ENCODE data around the gene RGPD6.
"Not testable (repeated sequence)": the region's sequence is repeated elsewhere in the genome, so short reads cannot be mapped to it uniquely, and the experiment has no call there.

Gene RGPD6

DNA sequence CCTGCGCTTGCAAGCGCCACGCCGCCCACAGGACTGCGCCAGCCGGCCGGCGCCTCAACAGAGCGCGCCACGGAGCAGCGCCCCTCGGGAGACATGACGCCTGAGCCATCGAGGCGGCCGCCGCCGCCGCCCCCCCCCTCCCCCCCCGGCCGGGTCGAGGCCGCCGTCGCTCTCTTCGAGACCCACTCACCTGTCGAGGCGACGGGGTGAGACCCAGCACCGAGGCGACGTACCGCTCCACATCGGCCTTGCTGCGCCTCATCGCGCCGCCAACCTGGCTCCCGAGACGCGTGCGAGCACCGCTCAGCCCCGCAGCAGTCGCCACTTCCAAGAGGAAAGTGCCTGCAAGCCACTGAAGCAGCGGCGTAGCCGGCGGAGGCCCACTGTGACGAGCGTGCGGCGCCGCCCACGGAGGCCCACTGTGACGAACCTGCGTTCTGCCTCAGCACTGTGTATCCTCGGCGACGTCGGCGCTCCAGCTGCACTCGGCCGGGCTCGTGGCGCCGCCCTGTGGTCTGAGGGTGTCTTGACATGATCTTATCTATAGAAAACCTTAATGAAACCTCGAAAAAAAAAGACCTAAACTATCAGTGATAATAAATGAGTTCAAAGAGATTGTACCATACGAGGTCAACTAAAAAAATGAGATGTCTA, at the start of gene RGPD6:
TSS of gene RGPD6 (minus strand) at position 460 of the 654 bp plus-strand sequence. CDS start at position 262, 198 bp downstream.
- DNase-seq (ENCODE audit: low spot score) = not testable (repeated sequence)

DNA sequence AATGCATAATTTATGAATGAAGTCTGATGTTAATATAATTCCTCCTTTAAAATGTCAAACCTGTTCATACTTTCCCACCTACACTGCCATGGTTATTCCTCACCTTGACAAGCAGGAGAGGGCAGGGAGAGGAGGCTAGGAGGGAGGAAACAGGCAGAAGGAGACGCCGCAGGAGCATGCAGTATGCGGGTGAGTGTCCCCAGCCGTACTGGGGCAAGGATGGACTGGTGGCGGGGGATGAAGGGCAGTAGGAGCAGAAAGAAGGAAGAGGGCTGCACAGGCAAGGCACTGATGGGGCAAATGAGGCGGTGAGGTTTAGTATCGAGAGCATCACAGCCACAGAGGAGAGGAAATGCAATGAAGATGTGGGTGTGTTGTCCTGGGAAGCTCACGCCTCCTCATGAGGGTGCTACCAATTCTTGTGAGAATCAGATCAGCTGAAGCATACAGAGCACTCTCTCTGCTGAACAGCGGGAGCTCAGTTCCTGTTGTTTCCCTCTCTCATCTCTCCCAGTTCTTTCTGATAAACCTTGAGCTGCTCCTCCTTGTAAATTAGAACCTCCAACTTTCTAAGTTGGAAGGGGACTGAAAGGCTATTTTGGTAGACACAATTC, 42.4 kb upstream of the RGPD6 start:
- DNase-seq (ENCODE audit: low spot score) = not testable (repeated sequence)

DNA sequence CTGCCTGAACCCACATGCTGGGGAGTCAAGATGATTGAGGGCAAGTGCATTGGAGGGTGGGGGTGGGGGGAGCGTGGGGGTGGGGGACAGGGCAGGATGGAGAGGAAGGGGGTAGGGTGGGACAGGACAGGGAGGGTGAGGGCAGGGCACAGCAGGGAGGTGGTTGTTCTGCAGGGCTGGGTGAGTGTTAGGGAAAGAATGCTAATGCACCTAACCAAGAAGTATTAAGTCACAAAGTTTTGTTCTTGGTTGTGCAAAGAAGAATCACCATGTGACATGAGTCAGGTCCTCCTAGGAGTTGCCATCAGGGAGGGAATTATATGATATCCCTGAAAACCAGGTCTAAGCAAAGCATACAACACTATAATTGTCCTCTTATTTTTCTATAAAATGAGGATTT, 36.9 kb upstream of the RGPD6 start:
- not testable (repeated sequence) for DNase-seq (ENCODE audit: low spot score)

DNA sequence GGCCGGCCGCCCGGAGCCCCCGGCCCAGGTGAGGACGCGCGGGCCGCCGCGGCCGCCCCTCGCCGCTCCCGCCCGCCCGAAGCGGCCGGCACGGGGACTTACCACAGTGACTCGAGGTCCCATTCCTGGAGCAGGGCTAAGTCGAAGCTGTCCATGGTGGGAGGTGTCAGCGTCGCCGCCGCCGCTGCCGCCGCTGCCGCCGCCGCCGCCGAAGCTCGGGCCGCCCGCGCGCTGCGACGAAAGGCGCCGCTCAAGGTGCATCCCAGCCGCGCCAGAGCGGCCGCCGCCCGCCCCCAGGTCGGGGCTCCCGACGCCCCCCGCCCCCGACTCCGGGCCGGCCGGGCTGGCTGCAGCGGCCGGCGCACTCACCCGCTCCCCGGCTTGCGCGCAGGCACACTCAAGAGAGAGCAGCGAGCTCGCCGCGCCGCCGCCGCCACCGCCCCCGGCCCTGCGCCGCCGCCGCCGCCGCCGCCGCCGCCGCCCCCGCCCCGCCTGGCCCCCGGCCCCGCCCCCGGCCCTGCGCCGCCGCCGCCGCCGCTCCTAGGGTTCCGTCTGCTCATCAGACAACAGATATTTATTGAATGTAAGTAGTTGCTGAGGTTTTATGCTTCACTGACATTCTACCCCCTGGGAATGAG, 33.7 kb upstream of the RGPD6 start:
- peak; percentile 51 for DNase-seq (ENCODE audit: low spot score)

DNA sequence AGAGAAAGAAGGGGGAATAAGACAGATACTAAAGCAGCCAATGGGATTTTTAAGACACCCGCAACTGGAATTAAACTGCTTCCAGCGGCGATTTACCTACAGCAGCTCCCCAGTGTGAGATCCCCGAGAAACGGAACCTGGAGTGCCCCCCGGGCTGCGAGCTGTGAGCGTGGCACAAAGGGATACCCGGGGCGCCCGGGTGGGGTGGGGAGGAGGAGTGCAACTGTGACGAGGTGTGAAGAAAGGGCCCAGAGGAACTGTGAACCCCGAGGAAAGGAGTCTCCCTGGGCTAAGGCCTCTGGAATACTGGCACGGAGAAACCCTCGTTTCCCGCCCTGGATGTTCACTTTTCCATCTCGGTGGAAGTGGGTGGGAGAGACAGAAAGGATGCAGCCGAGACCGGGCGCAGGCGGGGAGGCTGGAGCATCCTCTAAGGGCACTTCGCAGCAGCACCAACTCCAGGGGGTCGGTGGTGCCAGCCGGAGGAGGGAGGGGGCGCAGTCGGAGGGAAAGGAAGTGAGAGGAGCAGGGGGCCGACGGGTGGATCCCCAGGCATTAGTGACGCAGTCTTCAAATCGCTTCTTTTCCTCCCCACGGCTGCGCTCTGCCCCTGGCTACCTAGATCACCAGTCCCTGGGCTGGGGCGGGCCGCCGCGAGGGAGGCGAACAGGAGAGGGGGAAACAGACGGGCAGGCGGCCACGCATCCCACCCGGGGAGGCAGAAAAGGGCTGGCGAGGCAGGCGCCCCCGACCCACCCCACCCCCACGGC, 33.0 kb upstream of the RGPD6 start:
- DNase-seq (ENCODE audit: low spot score) = not testable (repeated sequence)

DNA sequence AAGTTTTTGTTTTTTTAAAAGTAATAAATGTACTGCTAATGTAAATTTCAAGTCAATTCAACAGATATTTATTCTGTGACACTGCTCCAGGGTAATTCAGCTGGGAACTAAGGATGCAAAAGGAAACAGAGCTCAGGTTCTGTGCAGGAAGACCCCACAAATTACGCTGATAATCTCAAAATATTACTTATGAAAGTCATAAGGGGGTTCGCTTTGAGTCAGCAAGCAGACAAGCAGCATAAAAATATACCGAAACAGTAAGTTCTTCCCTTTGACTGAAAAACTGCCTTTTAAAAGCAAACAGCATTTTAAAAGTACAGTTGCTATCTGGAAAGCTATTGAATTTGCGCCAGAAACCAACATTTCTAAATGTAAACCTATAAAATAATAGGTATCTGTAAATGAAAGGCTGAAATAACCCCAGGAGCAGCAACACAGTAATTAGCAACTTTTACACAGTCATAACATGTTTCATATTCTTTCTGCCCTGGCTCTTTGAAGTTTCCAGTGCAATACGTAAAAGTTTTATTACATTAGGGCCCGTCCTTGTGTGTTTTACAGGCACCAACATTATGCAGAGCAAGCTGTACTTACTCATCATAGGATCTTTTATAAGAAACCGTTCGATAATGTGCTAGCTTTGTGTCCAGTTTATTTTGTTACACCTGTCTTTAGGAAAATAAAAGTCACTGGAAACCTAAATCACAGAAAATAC, 31.9 kb upstream of the RGPD6 start:
- DNase-seq (ENCODE audit: low spot score) = not testable (repeated sequence)

DNA sequence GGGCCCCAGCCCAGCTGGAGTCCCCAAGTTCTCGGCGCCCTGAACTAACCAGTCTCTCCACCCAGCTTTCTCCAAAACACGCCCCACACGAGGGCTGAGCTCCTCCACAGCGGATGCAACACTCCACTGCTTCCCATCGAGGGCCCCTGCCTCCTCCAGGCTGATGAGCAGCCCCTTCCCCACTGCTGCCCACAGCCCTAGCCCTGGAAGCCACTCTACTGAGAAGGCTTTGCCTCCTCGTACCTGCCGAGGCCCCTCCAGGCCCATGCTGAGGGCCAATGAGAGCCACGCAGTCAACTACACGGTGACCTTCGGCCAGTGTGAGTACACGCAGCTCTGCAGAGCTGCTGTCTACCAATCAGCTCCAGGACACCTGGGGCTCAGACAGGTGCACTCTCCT, 28.0 kb upstream of the RGPD6 start:
- DNase-seq (ENCODE audit: low spot score) = not testable (repeated sequence)

DNA sequence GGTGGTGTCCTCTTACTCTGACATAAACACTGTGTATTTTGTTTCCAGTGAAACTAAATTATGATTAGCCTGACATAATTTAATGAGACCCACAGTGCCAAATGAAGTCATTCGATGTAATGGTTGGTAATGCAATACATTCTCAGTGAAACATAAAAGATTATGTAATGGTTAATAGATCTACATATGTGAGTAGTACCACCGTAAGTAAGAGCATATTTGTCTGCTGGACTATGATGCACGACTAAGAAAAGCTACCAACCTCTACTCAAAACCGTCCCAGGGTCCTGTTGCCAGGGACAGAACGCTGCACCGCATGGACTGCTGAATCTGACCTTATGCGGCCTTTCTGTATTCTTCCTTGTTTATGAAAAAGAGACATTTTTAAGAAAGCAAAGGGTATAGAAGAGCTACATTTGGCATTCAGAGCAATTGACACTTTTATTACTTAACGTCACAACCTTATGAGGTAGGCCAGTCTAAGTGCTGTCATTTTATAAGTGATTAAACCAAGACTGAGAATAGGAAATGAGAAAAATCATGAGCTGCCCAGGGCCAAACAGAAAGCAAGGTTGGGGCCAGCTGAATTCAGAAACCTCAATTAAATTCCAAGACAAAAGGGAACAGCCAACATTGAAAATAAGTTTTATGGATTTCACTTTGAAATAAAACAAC, 27.0 kb upstream of the RGPD6 start:
- DNase-seq (ENCODE audit: low spot score) = not testable (repeated sequence)

DNA sequence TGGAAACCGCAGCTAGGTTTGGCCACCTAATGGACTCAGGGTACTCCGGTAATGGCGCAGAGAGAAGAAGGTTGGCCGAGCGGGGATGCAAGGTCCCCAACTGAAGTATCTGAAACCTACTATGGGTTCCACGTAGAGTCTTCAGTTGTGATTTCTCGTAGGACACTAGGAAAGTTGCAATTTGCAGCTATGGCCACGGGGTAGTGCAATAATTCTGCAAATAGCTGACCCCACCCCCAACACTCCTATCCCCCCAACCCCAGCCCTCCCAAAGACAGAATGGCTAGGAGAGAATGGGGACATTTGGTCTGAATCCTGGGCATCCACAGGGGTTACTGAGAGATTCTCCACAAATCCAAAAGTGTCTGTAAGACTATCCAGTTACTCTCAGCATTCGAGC, 25.1 kb upstream of the RGPD6 start:
- DNase-seq (ENCODE audit: low spot score) = not testable (repeated sequence)

DNA sequence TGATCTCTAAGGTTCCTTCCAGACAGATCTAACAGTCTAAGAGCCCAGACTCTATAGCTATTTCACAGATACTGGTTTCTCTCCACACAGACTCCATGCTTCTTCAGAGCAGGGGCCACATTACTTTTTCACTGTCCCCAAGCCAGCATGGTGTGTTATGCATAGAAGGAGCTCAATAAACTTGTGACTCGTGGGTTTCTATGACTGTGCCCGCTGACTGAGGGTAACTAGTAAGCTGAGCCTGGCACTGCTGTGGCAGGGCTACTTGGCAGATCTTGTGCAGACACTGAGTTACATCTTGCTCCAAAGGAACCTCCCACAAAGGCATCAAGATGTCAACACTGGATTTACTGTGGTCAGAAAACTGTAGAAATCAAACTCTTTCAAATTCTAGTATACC, 15.0 kb upstream of the RGPD6 start:
- DNase-seq (ENCODE audit: low spot score) = not testable (repeated sequence)

DNA sequence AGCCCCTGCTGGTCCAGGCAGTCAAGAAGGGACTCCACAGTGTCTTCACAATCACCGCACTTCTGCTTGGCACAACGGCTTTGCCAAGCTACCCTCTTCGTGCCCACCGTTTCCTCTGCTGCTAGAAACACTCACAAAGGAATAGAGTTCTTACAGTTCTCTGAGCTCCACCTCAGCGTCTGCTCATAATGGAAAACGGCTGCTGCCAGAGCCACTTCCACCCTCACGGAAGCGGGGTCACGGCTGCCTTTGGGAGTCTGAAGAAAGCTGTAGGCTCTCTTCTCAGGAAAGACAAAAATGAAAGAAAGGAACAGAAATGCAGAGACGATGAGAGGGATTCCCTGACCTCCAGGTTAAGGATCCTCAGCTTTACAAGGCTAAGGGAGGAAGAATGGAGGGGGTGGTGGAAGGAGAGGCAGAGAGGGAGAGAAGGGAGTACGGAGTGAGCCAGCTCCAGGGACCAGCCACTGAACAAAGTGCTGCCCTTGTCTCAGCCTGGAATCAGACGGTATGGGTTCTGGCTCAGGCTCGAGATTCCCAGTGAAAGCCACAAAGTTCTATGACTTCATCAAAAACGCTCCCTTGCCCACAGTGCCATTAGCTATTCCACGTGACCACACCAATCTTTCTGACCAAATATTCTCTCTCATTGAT, 12.8 kb upstream of the RGPD6 start:
- DNase-seq (ENCODE audit: low spot score) = not testable (repeated sequence)

DNA sequence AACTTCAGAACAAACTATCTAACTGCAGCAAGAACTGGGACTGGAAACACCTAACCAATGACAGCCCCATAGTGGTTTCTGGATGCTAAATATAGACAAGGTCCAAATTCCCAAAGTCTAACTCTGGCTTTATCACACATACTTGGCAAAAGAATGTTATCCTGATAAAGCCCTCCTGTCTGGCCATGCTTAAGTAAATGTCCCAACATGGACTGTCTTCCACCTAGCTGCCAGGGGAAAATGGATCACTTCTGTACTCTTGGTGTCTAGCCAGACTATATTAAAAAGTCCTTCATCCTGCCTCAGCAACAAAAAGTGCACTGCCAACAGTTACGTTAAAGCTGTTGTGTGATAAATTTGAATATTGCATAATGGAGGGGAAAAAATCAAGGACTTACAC, 11.5 kb upstream of the RGPD6 start:
- not testable (repeated sequence) for DNase-seq (ENCODE audit: low spot score)

DNA sequence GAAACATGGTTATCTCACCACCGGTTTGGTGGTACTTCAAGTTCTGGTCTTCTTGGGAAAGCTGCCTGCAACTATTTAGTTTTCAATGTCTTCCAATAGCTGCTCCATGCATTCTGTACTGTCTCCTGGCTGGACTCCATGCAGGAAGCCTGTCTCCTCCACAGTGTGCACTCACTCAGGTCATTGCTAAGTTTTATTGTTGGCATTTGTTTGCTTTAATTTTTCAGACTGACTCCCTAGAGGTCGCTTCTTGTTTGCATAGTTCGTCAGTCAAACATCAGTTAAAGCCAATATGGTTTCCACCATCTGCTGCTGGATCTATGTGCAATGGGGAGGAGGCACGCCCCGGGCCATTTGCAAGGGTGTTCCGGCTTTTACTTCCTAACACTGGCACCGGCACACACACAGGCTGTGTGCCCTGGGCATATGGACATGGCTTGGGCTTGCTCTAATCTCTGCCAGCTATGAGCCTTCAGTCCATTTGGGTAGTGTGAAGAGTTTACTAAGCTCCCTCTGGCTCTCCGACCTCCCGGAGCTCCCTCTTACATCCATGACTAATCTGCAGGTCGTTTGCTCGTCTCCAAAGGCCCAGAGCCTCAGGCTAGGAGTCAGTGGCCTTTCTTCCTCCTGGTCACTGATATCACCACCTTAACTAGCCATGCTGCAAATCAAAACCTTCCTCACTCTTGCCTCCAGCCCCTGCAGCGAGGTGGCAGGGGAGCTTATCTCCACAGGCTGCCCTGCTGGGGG, 2.4 kb upstream of the RGPD6 start:
- not testable (repeated sequence) for DNase-seq (ENCODE audit: low spot score)

DNA sequence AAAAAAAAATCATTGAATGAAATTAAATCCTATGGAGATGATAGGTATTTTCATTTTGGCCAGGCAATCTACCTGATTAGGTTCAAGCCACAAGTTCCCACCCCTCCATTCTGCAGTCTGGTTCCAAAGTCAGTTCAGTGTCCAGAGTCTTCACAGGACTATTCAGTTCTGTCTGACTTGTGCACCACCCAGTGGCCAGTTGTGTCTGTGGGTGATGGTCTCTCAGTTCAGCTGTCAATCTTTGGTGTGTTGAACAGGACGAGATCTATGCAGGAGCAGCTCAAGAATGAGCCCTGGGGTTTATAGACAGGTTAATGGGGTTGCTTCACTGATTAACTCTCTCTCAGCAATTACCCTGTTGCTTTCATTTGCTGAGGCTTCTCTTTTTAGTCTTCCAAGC, 1.4 kb upstream of the RGPD6 start:
- DNase-seq (ENCODE audit: low spot score) = not testable (repeated sequence)

DNA sequence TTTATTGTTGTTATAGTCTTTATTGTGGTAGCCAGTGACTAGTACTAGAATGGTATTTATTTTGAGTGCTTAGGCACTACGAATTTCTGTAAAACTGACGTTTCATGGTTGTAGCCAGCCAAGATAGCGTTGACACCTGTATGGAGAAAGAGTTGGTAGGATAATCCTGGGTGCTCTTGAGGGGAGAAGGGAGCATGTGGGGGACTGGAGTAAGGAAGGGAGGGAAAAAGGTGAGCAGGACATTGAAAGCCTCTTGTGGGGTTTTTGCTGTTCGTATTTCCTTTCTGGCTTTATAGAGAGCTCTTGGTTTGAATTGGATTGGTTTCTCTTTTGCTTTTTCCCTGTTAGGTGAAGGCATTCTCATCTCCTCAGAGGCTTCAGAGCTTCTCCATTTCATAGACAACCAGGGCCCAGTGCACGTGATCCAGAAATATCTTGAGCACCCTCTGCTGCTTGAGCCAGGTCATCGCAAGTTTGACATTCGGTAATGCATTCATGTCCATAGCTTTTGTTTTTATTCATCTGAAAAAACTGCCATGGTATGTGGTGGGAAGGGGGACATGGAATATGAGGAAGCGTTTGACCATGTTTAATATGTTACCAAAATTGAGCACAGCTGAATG, 77.2 kb downstream of the RGPD6 start:
- not testable (repeated sequence) for DNase-seq (ENCODE audit: low spot score)

DNA sequence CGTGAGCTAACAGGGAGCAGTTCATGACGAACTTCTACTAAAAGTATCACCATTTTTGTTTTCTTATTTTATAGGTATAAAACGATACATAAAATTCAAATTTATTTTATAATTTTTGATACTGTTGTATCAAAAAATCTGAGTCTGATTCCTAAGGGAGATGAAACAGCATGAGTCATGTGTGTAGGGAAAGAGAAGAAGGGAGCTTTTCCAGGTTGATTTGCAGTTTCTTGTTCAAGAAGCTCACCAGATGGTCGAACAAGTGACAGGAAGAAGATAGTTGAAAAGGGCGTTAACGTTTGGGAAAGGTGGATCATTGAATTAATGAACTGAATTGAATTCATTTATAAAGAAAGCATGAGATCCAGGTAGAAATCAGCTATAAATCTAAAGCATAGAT, 81.0 kb downstream of the RGPD6 start:
- not testable (repeated sequence) for DNase-seq (ENCODE audit: low spot score)

DNA sequence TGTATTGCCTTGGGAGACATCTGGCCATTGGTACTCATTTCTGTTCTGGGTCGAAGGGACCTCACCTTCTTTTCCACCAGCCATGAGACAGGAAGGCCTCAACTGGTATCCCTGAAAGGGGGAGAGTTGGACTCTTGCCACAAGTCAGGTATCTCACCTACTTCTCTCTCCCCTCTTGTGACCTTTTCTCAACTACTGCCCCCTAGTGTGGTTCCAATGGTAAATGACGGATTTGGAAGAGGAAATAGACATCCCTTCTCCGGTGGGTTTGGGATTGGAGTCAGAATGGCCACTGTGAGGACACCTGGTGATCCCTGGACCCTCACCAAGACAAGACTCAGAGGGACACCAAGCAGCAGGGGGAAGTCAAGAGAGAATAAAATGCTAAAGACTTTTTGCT, 82.5 kb downstream of the RGPD6 start:
- not testable (repeated sequence) for DNase-seq (ENCODE audit: low spot score)

DNA sequence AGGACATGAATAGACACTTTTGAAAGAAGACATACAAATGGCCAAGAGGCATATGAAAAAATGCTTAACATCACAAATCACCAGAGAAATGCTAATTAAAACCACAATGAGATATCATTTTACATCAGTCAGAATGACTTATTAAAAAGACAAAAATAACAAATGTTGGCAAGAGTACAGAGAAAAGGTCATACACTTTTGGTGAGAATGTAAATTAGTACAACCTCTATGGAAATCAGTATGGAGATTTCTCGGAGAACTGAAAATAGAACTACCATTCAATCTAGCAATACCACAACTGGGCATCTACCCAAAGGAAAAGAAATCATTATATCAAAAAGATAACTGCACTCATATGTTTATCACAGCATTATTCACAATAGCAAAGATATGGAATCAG, 88.0 kb downstream of the RGPD6 start:
- not testable (repeated sequence) for DNase-seq (ENCODE audit: low spot score)

DNA sequence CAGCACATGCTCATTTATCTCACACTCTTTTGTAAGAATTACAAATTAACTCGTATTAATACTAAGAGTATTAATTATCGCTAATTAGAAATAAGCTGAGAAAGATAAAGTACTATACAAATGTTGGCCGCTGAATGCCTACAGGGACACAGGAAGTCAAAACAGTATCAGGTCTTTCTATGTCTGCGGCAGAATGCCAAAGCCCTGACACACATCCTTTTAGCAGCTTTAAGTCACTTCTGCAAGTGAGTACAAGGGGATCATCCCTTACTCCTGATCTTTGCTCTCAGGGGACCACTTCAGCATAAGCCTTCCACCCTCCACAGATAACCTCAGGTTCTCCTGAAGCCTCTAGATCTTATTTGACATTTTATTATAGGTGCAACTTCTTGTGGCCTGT, 94.3 kb downstream of the RGPD6 start:
- DNase-seq (ENCODE audit: low spot score) = not testable (repeated sequence)
